Smooth muscle cell (in vitro differentiated cells): ENCODE results near the gene PRR23E. TPM values are rescaled to one million over a fixed set of nuclear protein-coding genes. Genes with fewer than 3 reads are reported as not detected.

Experiments used
- DNase-seq: peaks from one replicate; lab custom pipeline; 2025; ENCODE audit not compliant: unreplicated experiment; lab: John Stamatoyannopoulos, UW
- H2AFZ ChIP-seq: fragments of 200-600 bp; sonication (generic); 2 replicates; pipeline ENCODE4 v1.6.0; 2016; ENCODE audit warnings: antibody characterized with exemption, low read depth, mild to moderate bottlenecking
- H3F3A ChIP-seq: fragments of 200-600 bp; sonication (generic); 2 replicates; pipeline ENCODE4 v1.6.0; 2017; ENCODE audit warnings: antibody characterized with exemption, low read depth
- H3K27ac ChIP-seq: fragments of 200-600 bp; sonication (generic); 2 replicates; pipeline ENCODE4 v1.5.1; 2016; ENCODE audit warnings: low read depth, mild to moderate bottlenecking
- H3K27me3 ChIP-seq: fragments of 200-600 bp; sonication (generic); 2 replicates; pipeline ENCODE4 v1.6.1; 2016; ENCODE audit warnings: low read depth, mild to moderate bottlenecking
- H3K36me3 ChIP-seq: fragments of 200-600 bp; sonication (generic); 2 replicates; pipeline ENCODE4 v1.5.1; 2016; ENCODE audit warnings: low read depth
- H3K4me1 ChIP-seq: fragments of 200-600 bp; sonication (generic); 2 replicates; pipeline ENCODE4 v1.5.1; 2016; ENCODE audit warnings: low read depth
- H3K4me2 ChIP-seq: fragments of 200-600 bp; sonication (generic); 2 replicates; pipeline ENCODE4 v1.6.0; 2016; ENCODE audit warnings: mild to moderate bottlenecking
- H3K4me3 ChIP-seq: fragments of 200-600 bp; sonication (generic); 2 replicates; pipeline ENCODE4 v1.5.1; 2016; ENCODE audit warnings: mild to moderate bottlenecking
- H3K79me2 ChIP-seq: fragments of 200-600 bp; sonication (generic); 2 replicates; pipeline ENCODE4 v1.6.0; 2016; ENCODE audit warnings: low read depth, mild to moderate bottlenecking
- H3K9ac ChIP-seq: fragments of 200-600 bp; sonication (generic); 2 replicates; pipeline ENCODE4 v1.6.0; 2016; ENCODE audit warnings: low read depth
- H3K9me3 ChIP-seq: fragments of 200-600 bp; sonication (generic); replicated peaks from 2 replicates; pipeline ENCODE4 v1.5.1; 2016; ENCODE audit warnings: low read depth
- H4K20me1 ChIP-seq: fragments of 200-600 bp; sonication (generic); 2 replicates; pipeline ENCODE4 v1.6.0; 2016; ENCODE audit warnings: low read depth
- CTCF ChIP-seq: fragments of 200-600 bp; sonication (generic); IDR thresholded peaks from 2 replicates; pipeline ENCODE4 v1.5.1; 2017; ENCODE audit warnings: borderline replicate concordance, mild to moderate bottlenecking, antibody characterized with exemption; ENCODE audit not compliant: insufficient read depth, poor library complexity, severe bottlenecking
- WGBS: methylation state at CpG from one replicate; pipeline ENCODE4 v1.1.7; 2016; ENCODE audit warnings: low lambda C conversion rate; 5-methylcytosine and 5-hydroxymethylcytosine counted together
- polyA plus RNA-seq: library from polyadenylated mRNA; unstranded; fragments of >200 nt; fragmentation: Nextera tagmentation; extraction: Ambion mirVana; gene quantifications from 2 replicates; pipeline ENCODE4 v1.2.1, GENCODE V29; 2016
- total RNA-seq: library from RNA; depleted of rRNA; stranded (reverse); fragments of >200 nt; gene quantifications from 2 replicates; pipeline ENCODE4 v1.2.3, GENCODE V29; 2014

PRR23E gene
- total and polyA plus RNA-seq, 2 experiments from 2014 or later = not detected

GRCh38 chr3:127162947-127163645 lies 29.8 kb upstream of the PRR23E start:
- no peak for TF ChIP-seq CTCF
- Histone ChIP-seq H3K4me2 (no peak overlapping the region), H4K20me1 (no peaks in the 10 kb centered on the region), H2AFZ (no peak overlapping the region), H3K27me3 (peaks cover 4% of the 10 kb centered on the region), H3K9me3 (no peaks in the 10 kb centered on the region), H3K36me3 (no peaks in the 10 kb centered on the region), H3K27ac (no peak overlapping the region), H3F3A (no peaks in the 10 kb centered on the region), H3K9ac (no peak overlapping the region), H3K4me3 (no peak overlapping the region), H3K4me1 (peaks cover 11% of the 10 kb centered on the region), H3K79me2 (no peaks in the 10 kb centered on the region)
- 68% methylated on average over 15 of the region's 15 CpGs for WGBS
- no peak for DNase-seq

- H3K79me2 ChIP-seq = no peaks in the 10 kb centered on the region
- no peak overlapping the region for H3K27ac ChIP-seq
- H3F3A ChIP-seq = no peaks in the 10 kb centered on the region
- H4K20me1 ChIP-seq = no peaks in the 10 kb centered on the region
- H3K4me2 ChIP-seq = no peak overlapping the region
- H3K9me3 ChIP-seq = no peaks in the 10 kb centered on the region
- H3K9ac ChIP-seq = no peak overlapping the region
- 65% methylated on average over 5 of the region's 5 CpGs for WGBS
- no peaks in the 10 kb centered on the region for H3K4me1 ChIP-seq
- DNase-seq = no peak
- peaks cover 4% of the 10 kb centered on the region for H3K27me3 ChIP-seq
- no peak overlapping the region for H3K4me3 ChIP-seq
- H2AFZ ChIP-seq = no peak overlapping the region
- TF ChIP-seq CTCF = no peak
- no peaks in the 10 kb centered on the region for H3K36me3 ChIP-seq
Observed at GRCh38 chr3:127164615-127165014, 28.3 kb upstream of the PRR23E start.

GRCh38 chr3:127165036-127165435 lies 27.9 kb upstream of the PRR23E start:
- no peak overlapping the region for H3K4me2 ChIP-seq
- H3K4me1 ChIP-seq = no peaks in the 10 kb centered on the region
- 93% methylated on average over 2 of the region's 2 CpGs for WGBS
- no peak for DNase-seq
- no peak overlapping the region for H3K27ac ChIP-seq
- H3K4me3 ChIP-seq = no peak overlapping the region
- H3K27me3 ChIP-seq = peaks cover 4% of the 10 kb centered on the region
- no peaks in the 10 kb centered on the region for H4K20me1 ChIP-seq
- H3K9ac ChIP-seq = no peak overlapping the region
- H3K9me3 ChIP-seq = no peaks in the 10 kb centered on the region
- H3K79me2 ChIP-seq = no peaks in the 10 kb centered on the region
- H3K36me3 ChIP-seq = no peaks in the 10 kb centered on the region
- no peak for TF ChIP-seq CTCF
- no peaks in the 10 kb centered on the region for H3F3A ChIP-seq
- H2AFZ ChIP-seq = no peak overlapping the region
